ENCODE measurements around the gene ADGRG1.

DNA sequence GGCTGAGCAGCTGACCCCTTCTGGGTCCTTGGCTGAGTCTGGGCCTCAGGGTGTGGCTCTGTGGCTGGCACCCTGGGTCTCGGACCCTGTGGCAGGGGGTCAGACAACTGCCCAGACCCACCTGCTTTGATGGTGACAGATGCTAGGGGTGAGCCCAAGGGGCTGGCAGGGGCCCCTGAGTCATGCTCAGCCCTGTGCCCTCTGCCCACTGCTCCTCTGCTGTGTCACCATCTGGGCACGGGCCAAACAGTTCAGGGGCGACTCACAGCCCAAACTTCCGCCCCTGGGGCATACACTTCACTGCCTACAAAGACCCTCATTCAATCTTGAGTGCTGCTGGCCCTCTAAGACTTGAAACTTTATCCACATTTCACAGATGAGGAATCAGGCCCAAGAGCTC, 5.7 kb downstream of the ADGRG1 start:
- no peak for TF ChIP-seq CTCF (IDR thresholded peaks at IDR 0.05; ENCODE audit: low read length)
- TF ChIP-seq EZH2 (optimal IDR thresholded peaks at IDR 0.05; ENCODE audit: low read depth, low read length): no peak
